ENCODE results near the gene CHRNA7.

Gene CHRNA7

DNA sequence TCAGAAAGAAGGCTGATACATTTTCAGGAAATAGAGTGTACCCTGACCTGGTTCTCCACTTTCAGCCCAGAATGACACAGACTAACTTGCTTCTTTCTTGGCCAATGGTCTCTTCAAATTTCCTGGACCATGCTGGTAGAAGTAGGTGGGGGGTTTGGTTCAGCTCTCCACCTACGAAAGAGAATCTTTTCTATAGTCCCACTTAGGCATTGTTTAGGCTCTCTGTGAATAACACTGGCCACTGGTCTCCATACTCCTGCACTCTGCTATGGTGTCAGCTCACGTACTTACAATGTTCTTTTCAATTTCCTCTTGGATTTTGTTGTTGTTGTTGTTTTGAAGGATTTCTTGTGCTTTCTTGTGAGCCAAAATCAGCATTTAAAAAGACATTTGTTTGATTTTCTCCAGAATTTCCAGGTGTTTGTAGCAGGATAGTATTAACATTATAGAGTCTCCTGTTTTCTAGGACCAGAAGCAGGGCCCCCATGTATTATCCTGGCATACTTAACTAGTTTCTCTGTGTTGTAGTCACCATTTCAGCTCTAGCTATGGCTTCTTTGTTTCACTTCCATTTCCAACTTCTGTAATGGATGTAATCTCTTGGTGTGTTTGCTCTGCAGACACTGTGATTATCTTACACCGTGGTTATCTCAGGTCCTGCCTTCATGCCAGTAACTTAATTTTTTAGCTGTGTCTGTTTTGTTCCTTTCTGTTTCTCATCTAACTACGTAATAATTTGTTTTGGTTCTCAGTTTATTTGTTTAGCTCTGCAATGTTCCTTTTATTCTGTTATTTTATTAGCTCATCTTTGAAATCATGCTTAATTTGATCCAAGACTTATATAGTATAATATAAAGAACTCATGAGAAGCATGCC, 61.4 kb downstream of the CHRNA7 start:
- DNase-seq = no peak

DNA sequence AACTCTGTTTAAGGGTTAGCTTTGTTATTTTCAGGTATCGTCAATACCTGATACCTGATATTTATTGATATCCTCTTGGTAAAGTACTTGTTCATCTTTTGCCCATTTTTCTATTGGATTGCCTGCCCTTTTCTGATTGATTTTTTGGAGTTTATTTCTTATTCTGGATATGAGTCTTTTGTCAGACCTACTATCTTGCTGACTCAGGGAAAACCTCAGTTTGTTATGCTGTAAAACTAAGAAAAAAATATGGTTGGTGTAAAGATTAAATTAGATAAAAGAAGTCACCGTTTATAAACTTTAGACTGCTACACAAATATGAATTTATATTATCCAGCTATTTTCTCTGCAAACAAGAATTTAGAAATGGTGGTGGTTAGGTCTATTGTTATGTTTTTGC, 65.9 kb downstream of the CHRNA7 start:
- no peak for DNase-seq

DNA sequence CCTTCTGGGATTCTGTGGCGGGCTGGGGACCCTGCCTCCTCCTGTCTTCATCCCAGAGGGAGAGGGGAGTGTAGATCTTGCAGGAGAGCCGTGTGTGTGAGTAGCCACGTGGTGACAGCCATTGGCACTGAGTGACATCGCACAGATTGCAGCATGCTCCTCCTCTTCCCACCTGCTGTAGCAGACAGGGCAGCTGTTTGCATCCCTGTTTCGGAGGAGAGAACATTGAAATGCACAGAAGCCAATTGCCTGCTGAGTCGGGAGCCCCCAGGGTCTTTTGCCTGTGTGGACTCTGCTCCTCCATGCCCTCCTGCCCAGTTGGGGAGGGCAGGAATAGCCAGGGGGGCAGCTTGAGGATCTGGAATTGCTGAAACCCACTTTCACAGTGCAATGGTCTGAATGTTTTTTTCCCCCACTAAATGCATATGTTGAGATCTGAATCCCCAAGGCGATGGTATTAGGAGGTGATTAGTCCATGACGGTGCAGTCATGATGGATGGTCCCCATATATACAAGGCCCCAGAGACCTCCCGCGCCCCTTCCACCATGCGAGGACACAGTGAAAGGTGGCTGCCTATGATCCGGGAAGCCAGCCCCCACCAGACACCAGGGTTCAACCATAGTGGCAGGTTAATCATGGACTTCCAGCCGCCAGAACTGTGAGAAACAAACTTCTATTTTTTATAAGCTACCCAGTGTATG, 66.8 kb downstream of the CHRNA7 start:
- DNase-seq = no peak

DNA sequence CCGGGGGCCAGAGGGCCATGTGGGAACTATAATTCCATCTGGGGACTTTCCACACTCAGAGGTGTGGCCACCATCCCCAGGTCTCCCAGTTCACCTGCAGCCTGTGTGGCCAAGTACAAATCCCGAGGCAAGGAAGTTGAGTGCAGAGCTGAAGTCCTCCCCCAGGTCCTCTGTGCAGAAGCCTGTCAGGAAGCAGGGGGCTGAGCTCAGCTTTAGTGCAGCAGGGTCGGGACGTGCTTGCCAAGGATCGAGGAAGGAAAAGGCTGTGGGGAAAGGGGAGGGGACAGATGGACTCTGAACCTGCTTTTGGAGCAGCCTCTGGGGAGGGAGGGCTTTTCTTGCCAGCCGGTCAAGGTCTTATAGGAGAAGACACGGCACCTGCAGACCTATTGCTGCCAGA, 67.7 kb downstream of the CHRNA7 start:
- no peak for DNase-seq

DNA sequence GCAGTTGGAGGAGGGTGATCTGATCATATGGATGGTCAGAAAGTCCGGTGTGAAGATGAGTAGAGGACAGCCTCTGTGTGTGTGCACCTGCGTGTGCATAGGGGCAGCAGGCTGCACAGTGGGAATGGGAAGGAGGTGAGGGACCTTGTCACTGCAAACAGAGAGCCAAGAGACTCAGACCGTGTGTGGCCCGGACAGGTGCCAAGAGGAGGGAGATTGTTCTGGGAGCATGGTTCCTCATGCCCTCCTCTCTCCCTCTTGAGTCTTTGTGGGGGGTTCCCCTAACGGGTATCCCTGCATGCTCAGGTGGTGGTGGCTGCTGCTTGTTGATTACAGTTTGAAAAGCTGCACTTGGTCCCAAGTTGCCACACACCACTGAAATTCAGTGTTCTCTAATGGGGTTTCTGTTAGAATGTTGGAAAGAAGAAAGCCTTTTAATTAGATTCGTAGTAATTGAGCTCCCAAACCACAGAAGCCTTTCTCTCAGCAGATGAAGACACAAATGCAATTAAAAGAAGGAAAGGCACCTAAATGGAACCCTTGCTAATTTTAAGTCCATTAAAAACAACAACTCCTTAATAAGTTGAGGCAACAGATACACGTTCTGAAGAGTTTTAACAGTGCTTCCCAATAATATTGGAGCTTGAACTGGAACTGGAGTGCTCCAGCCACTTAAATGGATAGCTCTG, 68.9 kb downstream of the CHRNA7 start:
- DNase-seq = no peak

DNA sequence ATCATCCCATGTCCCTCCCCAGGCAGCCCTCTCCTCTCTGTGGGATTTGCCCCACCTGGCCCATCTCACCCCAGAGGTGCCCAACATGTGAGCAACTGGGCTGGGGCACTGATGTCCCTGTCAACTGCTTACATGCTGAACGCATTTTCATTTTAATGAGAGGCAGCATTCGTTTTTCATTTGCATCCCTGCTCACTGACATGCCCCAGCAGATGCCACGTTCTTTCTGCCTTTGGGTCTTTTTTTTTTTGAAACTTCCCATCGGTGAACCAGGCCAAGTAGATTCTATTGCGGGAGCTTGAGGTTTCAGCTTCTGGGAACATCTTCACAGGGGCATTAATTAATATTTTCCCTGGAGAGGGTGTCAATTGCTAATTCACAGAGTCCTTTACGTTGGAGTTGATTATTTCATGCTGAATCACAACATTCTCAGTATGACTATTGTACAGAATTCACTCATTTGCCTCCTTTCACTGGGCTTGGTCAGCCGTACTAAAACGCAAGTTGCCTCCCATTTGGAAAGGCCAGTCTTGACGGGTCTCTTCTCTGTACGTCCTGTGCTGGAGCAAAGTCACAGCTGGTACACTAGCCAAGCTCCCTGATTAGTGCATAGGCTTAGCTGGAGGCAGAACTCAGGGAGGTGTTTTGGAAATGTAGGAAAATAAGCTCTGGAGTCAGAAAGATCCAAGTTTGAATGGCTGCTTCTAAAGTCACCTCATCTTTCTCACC, 69.8 kb downstream of the CHRNA7 start:
- no peak for DNase-seq

DNA sequence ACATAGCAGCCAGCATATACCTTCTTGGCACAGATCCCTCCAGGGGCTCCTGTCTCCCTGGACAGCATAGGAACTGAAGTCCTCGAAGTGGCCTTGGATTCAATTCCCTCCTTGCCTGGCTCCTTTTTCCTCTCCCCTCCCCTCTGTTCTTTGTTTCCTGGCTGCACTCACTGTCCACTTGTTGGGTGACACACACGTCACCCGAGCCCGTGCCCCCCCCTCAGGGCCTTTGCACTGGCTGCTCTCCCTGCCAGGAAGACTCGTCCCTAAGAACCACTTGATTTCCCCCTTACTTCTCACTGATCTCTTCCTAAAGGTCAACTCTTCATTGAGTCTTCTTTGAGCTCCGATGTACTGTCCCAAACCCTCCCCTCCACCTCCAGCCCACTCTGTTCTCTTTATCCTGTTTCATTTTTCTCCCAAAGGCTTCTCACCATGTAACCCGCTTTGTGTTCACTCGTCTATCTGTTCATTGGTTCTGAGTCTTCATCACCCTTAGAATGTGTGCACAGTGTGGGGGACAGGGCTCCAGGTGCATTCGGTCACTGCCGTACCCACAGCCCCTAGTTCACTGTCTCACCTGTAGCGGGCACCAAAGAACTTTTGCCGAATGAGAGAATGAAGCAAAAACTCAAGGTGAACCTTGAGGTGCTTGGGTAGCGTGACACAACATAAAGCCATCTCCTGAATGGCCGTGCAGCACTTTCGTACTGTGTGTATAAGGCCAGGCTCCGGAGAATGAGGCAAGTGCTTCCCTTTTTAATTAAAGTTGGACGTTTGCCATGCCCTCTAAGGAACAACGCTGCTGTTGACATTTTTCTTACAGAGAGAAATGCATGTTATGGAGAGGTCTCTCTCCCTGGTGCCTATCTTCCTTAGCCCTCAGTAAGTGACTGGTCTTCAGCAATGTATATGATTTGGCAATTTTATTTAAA, 74.0 kb downstream of the CHRNA7 start:
- no peak for DNase-seq

DNA sequence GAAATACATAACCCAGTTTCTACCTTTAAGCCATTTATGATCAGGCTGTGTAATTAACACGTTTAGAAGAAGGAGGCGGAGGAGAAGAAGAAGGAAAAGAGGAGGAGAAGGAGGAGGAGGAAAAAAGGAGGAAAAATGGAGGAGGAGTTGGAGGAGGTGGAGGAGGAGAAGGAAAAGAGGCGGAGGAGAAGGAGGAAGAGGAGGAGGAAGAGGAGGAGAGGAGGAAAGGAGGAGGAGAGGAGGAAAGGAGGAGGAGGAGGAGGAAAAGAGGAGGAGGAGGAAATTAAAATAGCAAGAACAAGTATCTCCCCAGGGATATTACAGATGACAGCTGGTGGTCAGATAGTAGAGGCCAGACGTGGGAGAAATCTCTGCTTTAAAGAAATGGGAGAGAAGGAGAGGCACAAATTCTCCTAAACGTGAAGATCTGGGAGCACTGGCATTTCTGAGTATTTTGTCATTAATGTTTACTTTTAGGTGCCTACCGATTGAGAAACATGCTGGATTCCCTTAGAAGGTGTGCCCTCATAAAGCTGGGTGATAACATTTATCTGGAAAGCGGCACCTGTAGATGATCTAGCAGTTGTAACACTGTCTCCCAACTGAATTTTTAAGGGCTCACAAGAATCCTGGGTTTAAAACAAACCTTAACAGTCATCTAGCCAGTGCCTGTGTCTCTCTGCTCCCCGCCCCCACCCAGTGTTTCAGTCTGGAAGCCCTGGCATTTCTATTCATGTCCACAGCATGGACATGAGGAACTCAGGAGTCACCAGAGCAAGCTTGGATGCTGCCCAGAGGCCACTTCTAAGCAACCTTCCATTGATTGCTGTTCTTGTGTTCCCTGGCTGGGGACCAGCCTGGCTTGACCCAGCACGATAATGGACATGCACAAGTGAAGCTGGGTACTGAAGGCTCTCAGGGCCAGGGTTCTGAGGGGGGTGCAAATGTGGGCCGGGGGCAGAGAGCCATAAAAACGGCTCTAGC, 75.2 kb downstream of the CHRNA7 start:
- DNase-seq = no peak

DNA sequence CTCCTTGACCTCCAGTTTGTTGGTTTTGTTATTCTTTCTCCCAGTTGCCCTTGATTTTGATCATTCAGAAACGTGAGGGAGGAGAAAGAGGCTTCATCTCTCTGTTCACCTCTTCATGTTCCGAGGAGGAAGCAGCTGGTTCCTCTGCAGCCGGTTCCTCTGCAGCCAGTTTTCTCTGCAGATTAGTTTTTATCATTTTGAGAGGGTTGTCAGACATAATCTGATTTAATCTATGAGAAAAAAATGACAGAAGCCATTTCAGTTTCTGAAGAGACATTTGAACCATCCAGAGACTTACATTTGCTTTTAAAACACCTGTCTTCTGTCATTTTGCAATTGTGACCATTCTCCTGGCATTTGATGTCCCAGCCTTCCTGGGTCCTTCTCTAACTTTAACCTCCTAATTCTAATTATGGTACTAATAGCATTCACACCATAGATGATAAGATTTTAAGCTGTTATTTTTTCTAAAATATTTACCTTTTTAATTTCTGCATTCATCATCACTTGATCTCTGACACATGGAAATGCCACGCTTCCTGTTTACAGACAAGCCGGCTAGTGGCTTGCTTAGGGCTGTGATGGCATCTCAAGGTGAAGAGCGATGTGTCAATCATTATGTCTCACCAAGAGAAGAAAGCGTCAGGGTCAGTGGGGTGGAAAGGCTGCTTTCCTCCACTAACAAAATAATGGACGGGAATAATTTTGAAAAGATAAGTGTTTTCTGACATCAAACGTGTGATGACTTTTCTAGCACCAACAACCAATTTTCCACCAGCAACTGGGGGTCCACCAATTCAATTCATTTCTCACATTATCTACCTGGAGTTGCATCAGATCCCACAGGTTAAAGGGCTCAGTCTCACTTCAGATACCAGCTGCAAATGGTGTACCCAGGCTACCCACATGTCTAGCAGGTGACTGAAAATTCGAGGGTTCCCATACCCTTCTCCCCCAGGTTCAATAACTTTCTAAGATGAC, 76.4 kb downstream of the CHRNA7 start:
- DNase-seq = no peak

DNA sequence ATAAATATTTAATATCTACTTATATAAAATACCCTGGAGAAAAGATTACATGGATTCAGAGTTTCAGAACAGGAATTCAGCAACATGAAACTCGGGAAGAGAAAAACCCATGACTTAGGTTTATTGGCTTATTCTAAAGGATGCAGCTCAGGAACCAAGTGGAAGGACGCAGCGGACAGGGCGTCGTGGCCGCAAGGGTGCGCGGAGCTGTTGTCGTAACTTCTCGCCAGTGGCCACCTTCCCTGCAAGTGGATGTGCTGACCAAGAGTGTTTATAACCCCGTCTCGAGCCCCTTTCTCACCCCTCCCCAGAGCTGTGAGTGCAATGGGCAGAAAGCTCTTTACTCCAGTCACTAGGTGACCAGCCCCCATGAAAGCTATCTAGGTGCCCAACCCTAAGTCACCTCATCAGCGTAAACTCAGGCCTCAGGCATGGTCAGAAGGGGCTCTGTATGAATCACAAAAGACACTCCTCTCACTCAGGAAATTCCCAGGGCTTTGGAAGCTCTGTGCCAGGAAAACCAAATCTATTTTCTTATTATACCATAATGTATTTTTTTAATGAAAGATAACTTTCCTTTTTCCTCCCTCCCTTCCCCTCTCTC, 77.3 kb downstream of the CHRNA7 start:
- DNase-seq = no peak

DNA sequence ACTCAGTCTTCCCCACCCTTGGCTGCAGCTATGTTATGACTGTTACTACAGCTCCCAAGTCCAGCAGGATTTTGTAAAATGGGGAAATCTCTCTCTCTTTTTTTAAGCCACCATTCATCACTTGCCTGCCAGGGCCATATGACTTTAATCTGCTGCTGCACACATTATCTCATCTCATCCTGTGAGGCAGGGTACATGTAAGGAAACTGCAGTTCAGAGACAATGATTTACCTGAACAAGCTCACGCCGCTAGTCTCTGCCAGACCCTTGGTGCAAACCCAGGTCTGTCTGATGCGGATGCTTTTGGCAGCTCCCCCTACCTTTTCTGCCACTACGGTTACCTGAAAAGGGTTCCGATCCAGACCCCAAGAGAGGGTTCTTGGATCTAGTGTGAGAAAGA, 78.3 kb downstream of the CHRNA7 start:
- DNase-seq = no peak

DNA sequence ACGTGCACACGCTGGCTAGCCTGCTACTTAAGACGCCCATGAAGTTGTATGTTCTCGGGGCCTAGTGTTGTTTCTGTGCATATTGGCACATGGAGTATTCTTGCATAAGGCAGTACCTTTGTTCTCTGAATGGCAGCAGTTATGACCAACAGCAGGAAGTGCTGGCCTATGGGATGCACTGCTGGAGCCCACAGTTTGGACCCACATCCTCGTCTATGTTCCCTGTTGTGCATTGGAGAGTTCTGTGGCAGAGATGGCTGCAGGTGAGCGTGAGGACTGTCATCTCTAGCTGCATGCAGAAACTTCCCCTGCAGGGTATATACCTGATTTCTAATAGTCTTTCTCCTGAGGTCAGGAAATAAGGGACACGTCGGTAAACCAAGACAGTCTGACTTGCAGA, 81.8 kb downstream of the CHRNA7 start:
- no peak for DNase-seq

DNA sequence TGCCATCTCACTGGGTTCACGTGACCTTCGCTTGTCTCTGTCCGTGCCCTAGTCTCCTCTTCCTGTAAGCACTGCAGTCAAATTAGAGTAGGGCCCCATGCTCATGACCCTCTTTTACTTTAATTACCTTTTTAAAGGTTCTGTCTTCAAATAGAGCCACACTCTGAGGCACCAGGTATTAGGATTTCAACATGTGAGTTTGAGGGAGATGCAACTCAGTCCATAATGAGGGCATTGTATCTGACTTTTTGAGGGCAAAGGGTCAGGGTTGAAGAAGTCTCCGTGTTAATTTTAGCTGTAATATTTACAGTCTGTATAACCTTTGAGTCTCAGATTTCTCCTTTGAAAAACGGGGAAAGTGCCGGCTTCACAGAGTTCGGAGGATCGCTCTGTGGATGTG, 82.9 kb downstream of the CHRNA7 start:
- DNase-seq = no peak

DNA sequence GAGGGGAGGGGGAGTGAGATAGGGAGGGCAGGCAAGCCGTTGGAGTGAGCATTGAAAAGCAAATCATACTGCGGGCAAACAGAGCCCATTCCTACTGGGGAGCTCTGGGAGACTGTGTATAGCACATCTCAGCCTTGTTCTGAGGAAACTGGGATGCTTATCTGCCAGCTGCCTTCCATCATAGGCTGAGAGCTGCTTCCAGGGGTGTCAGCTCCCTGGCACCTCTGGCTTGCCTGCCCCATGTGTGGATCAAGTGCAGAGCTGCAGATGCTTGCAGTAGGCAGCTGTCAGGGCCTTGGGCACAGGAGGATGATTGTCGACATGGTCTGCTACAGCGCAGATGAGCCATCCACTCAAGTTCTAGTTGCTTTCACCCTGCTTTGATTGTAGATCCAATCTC, 86.8 kb downstream of the CHRNA7 start:
- DNase-seq = no peak

DNA sequence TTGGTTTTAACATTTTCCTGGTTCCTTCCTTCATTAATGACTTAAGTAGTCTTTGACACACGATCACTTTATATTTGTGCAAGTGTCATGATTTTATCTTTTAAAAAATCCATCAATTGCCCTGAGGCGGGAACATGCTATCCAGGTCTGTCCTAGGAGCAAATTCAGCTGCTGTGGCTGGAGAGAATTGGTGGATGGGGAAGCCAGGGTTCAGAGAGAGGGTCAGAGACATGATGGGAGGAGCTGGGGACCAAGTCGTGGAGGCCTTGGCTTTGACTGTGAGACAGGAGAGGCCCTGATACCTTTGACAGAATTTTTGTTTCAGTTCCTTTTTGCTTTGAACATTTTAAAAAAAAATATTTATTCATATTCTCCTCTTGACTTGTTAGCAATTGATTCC, 89.0 kb downstream of the CHRNA7 start:
- DNase-seq = no peak

DNA sequence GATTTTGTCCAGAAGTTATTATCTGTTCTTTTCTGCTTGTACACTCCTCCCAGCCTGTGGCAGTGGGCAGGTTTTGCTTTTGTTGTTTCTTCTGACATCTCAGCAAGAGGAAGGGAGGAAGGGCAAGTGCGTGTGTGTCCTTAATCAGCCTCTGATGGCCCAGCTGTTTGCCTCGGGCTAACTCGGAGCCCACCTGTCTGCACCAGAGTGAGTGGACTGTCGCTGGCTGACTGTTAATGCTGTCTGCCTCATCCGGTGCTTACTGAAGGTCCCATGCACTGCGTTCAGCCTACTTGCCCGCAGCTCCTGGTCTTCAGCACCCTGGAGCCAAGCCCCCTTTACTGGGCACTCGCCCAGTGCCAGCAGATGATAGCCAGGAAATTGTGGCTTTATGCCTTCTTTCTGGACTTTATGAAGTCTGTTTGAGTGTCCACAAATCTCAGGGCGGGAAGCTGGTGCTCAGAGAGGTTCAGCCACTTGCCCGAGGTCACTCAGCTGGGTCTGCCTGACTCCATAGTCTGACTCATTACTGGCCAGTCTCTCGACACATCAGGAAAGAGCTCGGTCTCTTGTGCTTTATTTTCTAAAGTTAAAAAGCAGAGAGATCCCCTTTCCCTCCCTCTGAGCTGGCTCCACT, 89.5 kb downstream of the CHRNA7 start:
- no peak for DNase-seq

DNA sequence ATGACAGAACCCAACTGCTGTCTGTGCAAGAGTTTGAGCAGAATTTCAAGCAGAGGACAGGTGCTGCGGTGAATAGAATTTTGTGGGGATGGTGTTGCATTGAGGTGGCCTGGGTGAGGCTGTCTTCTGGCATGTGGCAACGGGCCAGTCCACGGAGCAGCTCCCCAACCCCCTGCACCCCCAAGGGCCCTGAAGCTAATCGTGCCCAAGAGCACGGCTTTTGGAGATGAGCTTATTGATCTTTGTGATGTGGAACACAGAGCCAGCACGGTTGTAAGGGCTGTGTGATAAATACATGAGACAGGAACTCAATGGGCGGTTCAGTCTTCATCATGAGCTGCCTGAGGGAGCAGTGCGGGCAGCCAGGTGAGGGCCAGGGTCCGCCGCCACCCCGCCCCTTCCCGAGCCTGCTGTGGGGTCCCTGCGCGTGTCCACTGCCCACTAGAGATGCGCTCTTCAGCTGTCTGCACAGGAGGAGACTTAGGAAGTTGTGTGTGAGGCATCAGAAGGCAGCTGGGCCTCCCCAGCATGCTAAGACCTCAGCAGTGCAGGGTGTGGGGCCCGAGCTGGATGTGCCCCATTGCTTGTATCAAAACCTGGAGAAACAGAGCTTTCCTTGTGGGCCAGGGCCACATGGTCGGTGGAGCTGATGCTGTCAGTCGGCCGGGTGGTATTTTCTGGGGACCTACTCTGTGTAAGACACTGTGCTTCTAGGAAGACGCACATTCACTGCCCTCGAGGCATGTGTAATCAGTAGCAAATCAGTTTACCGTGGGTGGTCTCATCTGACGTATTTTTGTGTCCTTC, 90.5 kb downstream of the CHRNA7 start:
- DNase-seq = no peak

DNA sequence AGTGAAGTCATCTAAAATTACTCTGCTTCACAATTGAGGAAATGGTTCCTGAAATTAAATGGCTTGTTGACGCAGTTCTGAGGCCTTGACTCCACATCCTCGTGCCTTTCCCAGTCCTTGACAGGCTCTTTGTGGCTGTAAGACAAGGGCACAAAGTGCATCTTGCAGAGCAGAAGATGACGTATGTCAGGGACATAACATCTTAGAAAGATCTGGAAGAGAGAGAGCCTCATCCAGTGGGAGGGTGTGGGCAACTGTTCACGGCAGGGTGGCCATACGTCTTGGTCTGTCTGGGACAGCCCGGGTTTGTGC, 91.0 kb downstream of the CHRNA7 start:
- DNase-seq = no peak
